GM18519 (cell line): ENCODE data around the gene KCTD19.
A peak's percentile ranks its signal among the peaks of the same experiment; 100 is the strongest.

Experiments
- ATAC-seq: cut with Tn5 transposase; IDR thresholded peaks from one replicate; pipeline ENCODE4 v1.9.1; 2021; ENCODE audit warnings: mild to moderate bottlenecking, moderate library complexity; ENCODE audit not compliant: unreplicated experiment, low FRiP score

KCTD19 gene

DNA sequence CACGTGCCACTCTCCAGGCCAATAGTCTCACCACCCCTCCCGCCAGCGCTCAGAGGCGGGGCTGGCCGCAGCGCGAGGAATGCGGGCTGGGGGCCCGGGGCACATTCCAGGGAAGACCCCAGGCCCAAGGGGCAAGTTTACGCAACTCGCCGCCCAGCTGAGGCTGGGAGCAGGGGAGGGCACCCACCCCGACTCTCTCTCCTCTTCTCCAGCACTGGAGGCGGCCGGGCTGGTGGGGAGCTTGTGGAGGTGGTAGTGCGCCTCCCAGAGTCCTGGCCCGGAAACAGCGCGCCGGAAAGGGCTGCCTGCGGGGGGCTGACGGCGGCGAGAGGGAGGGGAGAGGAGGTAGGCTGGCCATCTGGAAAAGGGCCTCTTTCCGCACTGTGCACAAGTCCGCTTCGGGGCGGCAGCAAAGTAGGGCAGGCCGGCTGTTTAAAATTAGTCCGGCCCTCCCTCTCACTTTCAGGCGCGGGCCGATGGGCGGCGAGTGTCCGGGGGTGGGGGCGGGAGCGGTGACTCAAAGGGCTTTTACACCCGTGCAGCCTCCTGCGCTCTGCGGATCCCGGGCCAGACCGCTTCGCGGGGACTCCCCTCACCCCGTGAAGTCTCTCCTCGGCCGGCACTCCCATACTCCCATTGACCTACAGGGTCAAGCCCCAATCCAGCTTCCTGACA is 80.3 kb downstream of the KCTD19 start:
- ATAC-seq: no peak

DNA sequence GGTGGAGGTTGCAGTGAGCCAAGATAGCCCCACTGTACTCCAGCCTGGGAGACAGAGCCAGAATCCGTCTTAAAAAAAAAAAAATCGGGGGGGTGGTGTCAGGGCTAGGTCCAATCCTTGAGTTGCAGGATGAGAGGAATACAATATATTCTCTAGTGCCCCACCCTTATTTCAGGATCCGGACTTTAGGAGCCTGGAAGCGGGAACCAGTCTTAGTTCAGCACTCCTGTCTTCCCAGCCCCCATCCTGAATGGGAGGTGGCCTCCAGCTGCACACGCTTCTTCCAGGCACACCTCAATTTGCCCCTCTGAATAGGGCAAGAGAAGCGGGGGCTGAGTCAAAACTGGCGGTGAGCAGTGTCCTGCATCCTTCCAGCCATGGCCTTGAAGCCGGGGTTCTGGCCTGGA is 80.9 kb downstream of the KCTD19 start:
- ATAC-seq: no peak

DNA sequence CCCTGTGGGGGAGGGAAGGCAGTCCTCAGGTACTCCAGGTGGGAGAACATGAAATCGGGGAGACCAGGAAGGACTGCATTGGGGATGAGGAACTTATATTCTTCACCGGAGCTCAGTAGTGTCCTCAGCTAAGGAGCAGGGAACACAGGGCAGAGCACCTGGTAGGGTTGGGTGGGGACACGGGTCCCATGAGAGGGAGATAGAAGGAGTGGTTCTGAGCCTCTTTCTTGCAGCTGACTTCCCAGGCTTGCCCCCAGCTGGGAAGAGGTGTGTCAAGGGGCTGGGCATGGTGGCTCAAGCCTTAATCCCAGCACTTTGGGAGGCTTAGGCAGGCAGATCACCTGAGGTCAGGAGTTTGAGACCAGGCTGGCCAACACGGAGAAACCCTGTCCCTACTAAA is 81.4 kb downstream of the KCTD19 start:
- ATAC-seq: no peak

DNA sequence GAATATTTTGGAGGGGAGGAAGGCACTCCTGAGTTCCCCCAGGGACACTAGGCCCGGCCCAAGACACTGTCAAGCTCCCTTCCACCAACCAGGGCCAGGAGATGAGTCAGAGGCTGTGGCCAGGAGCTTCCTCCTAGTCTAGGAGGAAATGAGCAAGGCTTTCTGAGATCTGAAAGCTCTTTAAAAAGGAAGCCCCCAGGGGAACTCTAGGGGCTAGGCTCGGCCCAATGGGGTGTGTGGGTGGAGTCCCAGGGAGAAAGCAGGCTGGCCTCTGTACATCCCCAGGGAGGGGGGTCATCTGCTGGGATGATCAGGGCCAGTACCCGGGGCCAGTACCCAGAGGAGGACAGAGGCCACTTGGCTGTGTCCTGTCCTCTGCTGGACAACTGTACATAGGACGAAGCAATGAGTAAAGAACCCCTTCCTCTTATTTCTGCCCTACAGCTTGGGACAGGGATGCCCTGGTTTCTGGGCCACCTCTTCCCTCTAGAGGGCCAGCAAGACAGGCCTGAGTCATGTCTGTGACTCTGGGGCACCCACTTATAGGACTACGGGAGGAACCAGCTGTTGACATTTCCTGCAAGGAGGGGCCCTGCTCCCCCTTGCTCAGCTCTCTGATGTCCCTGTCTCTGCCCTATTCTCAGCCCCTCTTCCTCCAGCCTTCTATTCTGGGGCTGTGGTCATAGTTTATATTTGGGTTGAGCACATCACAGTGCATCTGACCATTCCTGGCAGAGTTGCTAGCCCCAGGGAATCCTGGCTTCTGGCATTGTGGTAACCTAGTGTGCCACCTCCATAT is 82.0 kb downstream of the KCTD19 start:
- peak; percentile 37 for ATAC-seq

DNA sequence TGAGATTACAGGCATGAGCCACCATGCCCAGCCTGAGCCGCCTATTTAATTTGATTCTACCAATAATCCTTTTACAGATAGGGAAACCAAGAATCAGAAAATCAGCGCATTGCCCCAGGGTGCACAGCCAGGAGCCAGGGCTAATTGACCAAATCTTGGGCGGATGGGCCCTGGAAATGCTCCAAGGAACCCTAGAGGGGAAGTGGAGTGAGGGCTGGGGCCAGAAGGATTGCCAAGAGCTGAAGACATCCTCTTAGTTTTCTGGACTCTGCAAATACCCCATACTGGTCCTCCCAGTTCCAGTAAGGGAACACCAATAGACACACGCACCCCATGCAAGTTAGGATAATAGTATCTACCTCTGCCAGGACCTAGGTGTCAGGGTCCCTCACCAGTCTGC is 83.1 kb downstream of the KCTD19 start:
- no peak for ATAC-seq

DNA sequence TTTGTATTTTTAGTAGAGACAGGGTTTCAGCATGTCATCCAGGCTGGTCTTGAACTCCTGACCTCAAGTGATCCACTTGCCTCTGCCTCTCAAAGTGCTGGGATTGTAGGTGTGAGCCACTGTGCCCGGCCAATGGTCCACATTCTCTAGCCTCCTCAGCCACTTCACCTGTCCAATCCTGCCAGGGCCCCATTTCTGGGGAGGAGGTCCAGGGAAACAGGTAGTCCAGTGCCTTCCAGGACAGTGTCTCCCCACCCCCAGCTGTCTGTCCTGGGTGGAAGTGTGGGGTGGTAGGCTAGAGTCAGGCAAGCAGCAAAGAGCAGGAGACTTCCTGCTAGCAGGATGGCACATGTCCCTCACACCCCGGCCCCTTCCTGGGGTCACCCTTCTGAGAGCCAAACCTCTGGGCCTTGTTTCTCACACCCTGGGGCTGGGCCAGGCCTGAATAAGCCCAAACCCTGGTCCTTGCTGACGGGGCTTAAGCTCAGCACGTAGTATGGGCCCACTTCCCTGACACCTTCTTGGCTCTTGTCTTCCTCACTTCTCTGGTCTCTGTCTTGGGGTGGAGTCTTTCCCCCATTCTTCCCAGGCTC is 84.3 kb downstream of the KCTD19 start:
- no peak for ATAC-seq

DNA sequence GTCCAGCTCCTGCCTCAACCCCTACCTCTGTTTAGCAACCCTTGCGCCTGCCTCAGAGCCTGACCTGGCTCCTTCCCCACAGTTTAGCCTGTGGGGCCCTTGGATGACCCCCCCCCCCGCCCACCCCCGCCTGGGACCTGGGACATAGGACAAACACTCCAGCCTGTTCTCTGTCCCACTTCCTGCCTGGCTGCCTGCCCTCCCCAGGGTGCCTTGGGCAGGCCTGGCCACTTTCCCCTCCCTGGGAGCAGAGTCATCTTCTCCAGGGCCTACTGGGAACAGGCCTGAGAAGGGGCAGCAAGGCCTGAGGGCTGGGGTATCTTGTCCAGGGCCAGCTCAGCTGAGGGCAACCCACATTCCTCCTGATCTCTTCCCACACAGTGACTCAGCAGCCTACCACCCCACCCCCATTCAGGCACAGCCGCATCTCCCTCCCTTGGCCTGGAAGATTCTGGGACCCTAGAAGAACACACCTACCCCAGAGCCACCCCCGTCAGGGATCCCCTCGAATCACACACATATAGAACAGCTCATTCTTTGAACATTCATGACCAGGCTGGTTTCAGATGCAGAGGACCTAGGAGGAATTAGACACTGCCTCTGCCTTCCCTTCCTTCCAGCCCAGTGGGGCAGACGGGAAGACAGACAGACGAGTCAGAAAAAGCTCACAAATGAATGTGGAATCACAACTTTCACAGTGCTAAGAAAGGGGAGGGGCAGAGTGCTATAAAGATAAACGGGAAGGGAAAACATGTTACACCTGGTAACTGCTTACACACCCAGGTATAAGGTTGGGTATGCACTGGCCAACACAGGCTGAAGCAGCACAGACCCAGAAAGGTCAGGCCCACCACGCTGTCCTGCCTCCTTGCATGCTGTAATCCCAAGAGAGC is 85.3 kb downstream of the KCTD19 start:
- no peak for ATAC-seq

DNA sequence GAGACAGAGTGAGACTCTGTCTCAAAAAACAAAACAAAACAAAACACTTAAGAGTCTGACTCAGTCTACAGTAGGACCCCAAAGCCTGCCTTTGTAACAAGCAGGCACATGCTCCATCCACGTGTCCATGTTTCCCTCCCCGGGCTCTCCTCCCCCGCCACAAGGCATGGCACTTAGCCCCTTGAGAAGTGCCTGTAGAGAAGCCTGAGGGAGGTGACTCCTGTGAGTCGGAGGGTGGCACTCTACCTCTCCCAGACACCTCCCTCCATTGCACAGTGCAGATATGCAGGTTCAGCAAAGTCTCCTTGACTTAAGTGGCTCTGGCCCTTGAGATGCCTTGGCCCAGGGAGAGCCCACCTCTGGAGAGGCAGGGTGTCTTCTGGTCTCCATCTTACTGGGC is 86.0 kb downstream of the KCTD19 start:
- ATAC-seq: no peak
